Neural crest cell (in vitro differentiated cells): ENCODE measurements around the gene BAG3. TPM values are rescaled to one million over a fixed set of nuclear protein-coding genes. Genes with fewer than 3 reads are reported as not detected.

ENCODE experiments used
- DNase-seq: peaks from one replicate; pipeline ENCODE4 v3.0.0; 2021; ENCODE audit warnings: low read depth, mixed read lengths, low spot score
- H3K27ac Mint-ChIP-seq: one replicate; pipeline ENCODE4 v1.8.0; 2021; ENCODE audit warnings: mild to moderate bottlenecking, mixed read lengths; ENCODE audit not compliant: unreplicated experiment
- H3K27me3 Mint-ChIP-seq: 2 replicates; pipeline ENCODE4 v1.8.0; 2021; ENCODE audit warnings: low read depth, mild to moderate bottlenecking, mixed read lengths
- H3K36me3 Mint-ChIP-seq: 2 replicates; pipeline ENCODE4 v1.8.0; 2021; ENCODE audit warnings: low read depth, mild to moderate bottlenecking, mixed read lengths
- H3K4me1 Mint-ChIP-seq: 2 replicates; pipeline ENCODE4 v1.8.0; 2021; ENCODE audit warnings: mixed read lengths
- H3K4me3 Mint-ChIP-seq: one replicate; pipeline ENCODE4 v1.8.0; 2021; ENCODE audit warnings: mild to moderate bottlenecking, mixed read lengths
- H3K9me3 Mint-ChIP-seq: 2 replicates; pipeline ENCODE4 v1.8.0; 2021; ENCODE audit warnings: mixed read lengths
- CTCF ChIP-seq: fragments of 200-600 bp; sonication (generic); conservative IDR thresholded peaks from 2 replicates; pipeline ENCODE4 v1.5.0; 2021; ENCODE audit warnings: antibody characterized with exemption, mild to moderate bottlenecking
- total RNA-seq: library from RNA; stranded (reverse); gene quantifications from 2 replicates; pipeline ENCODE4 v1.2.1, GENCODE V29; 2021

BAG3 gene
- total RNA-seq, 1 donor from 2014 or later, result 22.3 TPM

GRCh38 chr10:119663866-119664698 is 12.9 kb downstream of the BAG3 start:
- Mint-ChIP-seq H3K27me3 (no peaks in the 10 kb centered on the region), H3K9me3 (no peaks in the 10 kb centered on the region), H3K4me3 (no peak overlapping the region), H3K27ac (no peak overlapping the region), H3K36me3 (no peaks in the 10 kb centered on the region), H3K4me1 (peaks cover 54% of the 10 kb centered on the region)
- no peak for DNase-seq
- no peak for TF ChIP-seq CTCF

- Mint-ChIP-seq H3K36me3 (no peaks in the 10 kb centered on the region), H3K4me3 (no peak overlapping the region), H3K4me1 (peaks cover 54% of the 10 kb centered on the region), H3K27me3 (no peaks in the 10 kb centered on the region), H3K27ac (peak overlapping the region; percentile 65), H3K9me3 (no peaks in the 10 kb centered on the region)
- DNase-seq, result no peak
- TF ChIP-seq CTCF, result no peak
Observed at GRCh38 chr10:119665901-119666708, 14.9 kb downstream of the BAG3 start.

DNA sequence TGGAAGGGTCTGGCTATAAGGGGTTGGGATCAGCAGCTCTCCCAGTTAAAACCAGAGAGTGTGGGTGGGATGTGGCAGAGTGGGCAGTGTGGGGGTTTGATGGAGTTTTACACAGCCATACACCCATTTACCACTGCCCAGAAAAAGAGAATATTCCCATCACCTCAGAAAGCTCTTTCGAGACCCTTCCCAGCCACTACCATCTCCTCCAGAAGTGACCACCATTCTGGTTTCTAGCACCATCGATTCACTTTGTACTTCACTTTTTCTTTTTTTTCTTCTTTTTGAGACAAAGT is 15.5 kb downstream of the BAG3 start:
- no peak for TF ChIP-seq CTCF
- H3K27me3 Mint-ChIP-seq, result no peaks in the 10 kb centered on the region
- H3K27ac Mint-ChIP-seq, result no peak overlapping the region
- DNase-seq, result no peak
- H3K4me1 Mint-ChIP-seq, result peaks cover 54% of the 10 kb centered on the region
- no peak overlapping the region for H3K4me3 Mint-ChIP-seq
- H3K9me3 Mint-ChIP-seq, result no peaks in the 10 kb centered on the region
- no peaks in the 10 kb centered on the region for H3K36me3 Mint-ChIP-seq

GRCh38 chr10:119667562-119668328 is 16.6 kb downstream of the BAG3 start:
- peak overlapping the region; percentile 37 for H3K27ac Mint-ChIP-seq
- no peaks in the 10 kb centered on the region for H3K9me3 Mint-ChIP-seq
- peak; percentile 26 for DNase-seq
- H3K36me3 Mint-ChIP-seq, result peaks cover 2% of the 10 kb centered on the region
- TF ChIP-seq CTCF, result no peak
- H3K4me1 Mint-ChIP-seq, result peaks cover 50% of the 10 kb centered on the region
- no peaks in the 10 kb centered on the region for H3K27me3 Mint-ChIP-seq
- peak overlapping the region; percentile 53 for H3K4me3 Mint-ChIP-seq

- H3K4me3 Mint-ChIP-seq, result no peak overlapping the region
Observed at GRCh38 chr10:119668461-119668860, 17.3 kb downstream of the BAG3 start.

More at GRCh38 chr10:119668461-119668860, 17.3 kb downstream of the BAG3 start:
- no peaks in the 10 kb centered on the region for H3K27me3 Mint-ChIP-seq
- no peak for TF ChIP-seq CTCF
- H3K4me1 Mint-ChIP-seq, result peaks cover 53% of the 10 kb centered on the region
- DNase-seq, result no peak
- peak overlapping the region; percentile 37 for H3K27ac Mint-ChIP-seq
- no peaks in the 10 kb centered on the region for H3K9me3 Mint-ChIP-seq
- peaks cover 7% of the 10 kb centered on the region for H3K36me3 Mint-ChIP-seq
